SH-SY5Y (cell line): ENCODE data around the gene ALDH1B1.

Experiments
- GATA2 ChIP-seq: IDR thresholded peaks from 2 replicates; pipeline ENCODE4 v1.6.1; 2011; ENCODE audit warnings: mild to moderate bottlenecking, low read depth, low read length
- GATA3 ChIP-seq: IDR thresholded peaks from 2 replicates; pipeline ENCODE4 v1.6.1; 2011; ENCODE audit warnings: low read depth, mild to moderate bottlenecking, low read length, moderate library complexity

DNA sequence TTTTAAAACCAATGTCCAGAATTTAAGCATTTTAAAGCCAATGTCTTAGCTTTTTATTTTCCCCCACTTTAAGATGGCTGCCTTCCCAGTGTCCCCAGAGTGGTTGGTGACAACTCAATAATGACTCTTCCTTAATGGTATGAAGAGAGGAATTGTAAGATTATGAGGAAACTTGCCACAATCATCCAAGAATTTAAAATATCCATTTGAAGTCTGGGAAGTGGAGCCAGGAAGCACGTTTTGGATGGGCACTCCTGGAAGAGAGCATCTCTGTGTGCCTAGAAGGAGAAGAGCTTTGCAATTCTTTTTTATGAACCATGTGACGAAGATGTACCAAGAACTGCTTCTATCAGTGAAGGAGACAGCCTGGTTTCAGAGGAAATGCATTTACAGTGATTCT is 43.0 kb downstream of the ALDH1B1 start:
- no peak for TF ChIP-seq GATA2
- no peak for TF ChIP-seq GATA3
